ENCODE results near the gene DISC1. TPM values are rescaled to one million over a fixed set of nuclear protein-coding genes. Genes with fewer than 3 reads are reported as not detected.

Gene DISC1
- total RNA-seq, 3 donors from 2014 or later: 12.1 to 18.9 (median 12.4) TPM

GRCh38 chr1:231857609-231858135 lies 231.1 kb downstream of the DISC1 start:
- TF ChIP-seq POLR2A (IDR thresholded peaks at IDR 0.05): no peak
- TF ChIP-seq, protein P1, sequence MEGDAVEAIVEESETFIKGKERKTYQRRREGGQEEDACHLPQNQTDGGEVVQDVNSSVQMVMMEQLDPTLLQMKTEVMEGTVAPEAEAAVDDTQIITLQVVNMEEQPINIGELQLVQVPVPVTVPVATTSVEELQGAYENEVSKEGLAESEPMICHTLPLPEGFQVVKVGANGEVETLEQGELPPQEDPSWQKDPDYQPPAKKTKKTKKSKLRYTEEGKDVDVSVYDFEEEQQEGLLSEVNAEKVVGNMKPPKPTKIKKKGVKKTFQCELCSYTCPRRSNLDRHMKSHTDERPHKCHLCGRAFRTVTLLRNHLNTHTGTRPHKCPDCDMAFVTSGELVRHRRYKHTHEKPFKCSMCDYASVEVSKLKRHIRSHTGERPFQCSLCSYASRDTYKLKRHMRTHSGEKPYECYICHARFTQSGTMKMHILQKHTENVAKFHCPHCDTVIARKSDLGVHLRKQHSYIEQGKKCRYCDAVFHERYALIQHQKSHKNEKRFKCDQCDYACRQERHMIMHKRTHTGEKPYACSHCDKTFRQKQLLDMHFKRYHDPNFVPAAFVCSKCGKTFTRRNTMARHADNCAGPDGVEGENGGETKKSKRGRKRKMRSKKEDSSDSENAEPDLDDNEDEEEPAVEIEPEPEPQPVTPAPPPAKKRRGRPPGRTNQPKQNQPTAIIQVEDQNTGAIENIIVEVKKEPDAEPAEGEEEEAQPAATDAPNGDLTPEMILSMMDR (IDR thresholded peaks at IDR 0.05): no peak
- no peak for TF ChIP-seq POLR2AphosphoS5 (IDR thresholded peaks at IDR 0.05)
- Histone ChIP-seq H3K27me3 (no peaks in the 10 kb centered on the region), H3K4me3 (no peak overlapping the region), H3K36me3 (no peaks in the 10 kb centered on the region), H3K27ac (no peak overlapping the region), H3K9me3 (no peaks in the 10 kb centered on the region), H3K4me1 (no peaks in the 10 kb centered on the region)
- intact Hi-C loops (cut with DNase I; ENCODE audit: low total_unique reads): no loop called here
- no peak for DNase-seq (ENCODE audit: low spot score in 2 of 2)

GRCh38 chr1:231860221-231861088 lies 233.9 kb downstream of the DISC1 start:
- H3K9me3 ChIP-seq: no peaks in the 10 kb centered on the region
- DNase-seq (ENCODE audit: low spot score in 2 of 2): no peak
- TF ChIP-seq POLR2AphosphoS5 (IDR thresholded peaks at IDR 0.05) (no peak), POLR2A (IDR thresholded peaks at IDR 0.05) (no peak)
- TF ChIP-seq, protein P1 (IDR thresholded peaks at IDR 0.05): no peak
- no peaks in the 10 kb centered on the region for H3K36me3 ChIP-seq
- H3K4me1 ChIP-seq: no peaks in the 10 kb centered on the region
- H3K27me3 ChIP-seq: no peaks in the 10 kb centered on the region
- intact Hi-C loops (cut with DNase I; ENCODE audit: low total_unique reads): loop anchor here (10.0 kb wide), 1 partner anchor 774 kb away; the partner anchor contains the start of gene SIPA1L2
- H3K4me3 ChIP-seq: no peak overlapping the region
- H3K27ac ChIP-seq: no peak overlapping the region

- H3K4me1 ChIP-seq: no peaks in the 10 kb centered on the region
- no peaks in the 10 kb centered on the region for H3K36me3 ChIP-seq
- intact Hi-C loops (cut with DNase I; ENCODE audit: low total_unique reads): loop anchor here (10.0 kb wide), 1 partner anchor 773 kb away; the partner anchor contains the start of gene SIPA1L2
- no peak overlapping the region for H3K4me3 ChIP-seq
- H3K9me3 ChIP-seq: no peaks in the 10 kb centered on the region
- no peaks in the 10 kb centered on the region for H3K27me3 ChIP-seq
- no peak for TF ChIP-seq POLR2A (IDR thresholded peaks at IDR 0.05)
- no peak for DNase-seq (ENCODE audit: low spot score in 2 of 2)
- H3K27ac ChIP-seq: no peak overlapping the region
Measured at GRCh38 chr1:231861541-231862481, 235.2 kb downstream of the DISC1 start.

DNA sequence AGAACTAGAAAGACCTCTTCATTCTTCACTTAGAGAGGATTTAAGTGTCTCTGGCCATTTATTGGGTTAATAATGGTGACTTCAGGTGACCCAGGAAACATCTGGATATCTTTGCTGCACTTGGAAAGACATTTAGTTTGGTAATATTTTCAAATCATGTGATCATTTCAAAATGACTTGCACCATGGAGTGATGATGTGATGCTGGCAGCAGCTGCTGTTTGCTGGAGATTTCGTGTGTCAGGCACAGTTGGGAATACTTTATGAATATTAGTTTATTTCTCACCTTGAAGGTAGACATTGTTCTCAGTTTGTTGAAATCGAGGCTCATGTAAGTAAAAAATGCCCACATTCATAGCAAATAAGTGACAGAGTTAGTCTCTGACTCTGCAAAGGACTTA lies 236.0 kb downstream of the DISC1 start:
- no peaks in the 10 kb centered on the region for H3K4me1 ChIP-seq
- no peak for DNase-seq (ENCODE audit: low spot score in 2 of 2)
- H3K36me3 ChIP-seq: no peaks in the 10 kb centered on the region
- TF ChIP-seq POLR2AphosphoS5 (IDR thresholded peaks at IDR 0.05) (no peak), POLR2A (IDR thresholded peaks at IDR 0.05) (no peak)
- TF ChIP-seq, protein P1 (IDR thresholded peaks at IDR 0.05): no peak
- no peaks in the 10 kb centered on the region for H3K9me3 ChIP-seq
- intact Hi-C loops (cut with DNase I; ENCODE audit: low total_unique reads): loop anchor here (10.0 kb wide), 1 partner anchor 772 kb away; the partner anchor contains the start of gene SIPA1L2
- H3K4me3 ChIP-seq: no peak overlapping the region
- no peaks in the 10 kb centered on the region for H3K27me3 ChIP-seq
- no peak overlapping the region for H3K27ac ChIP-seq

- H3K27ac ChIP-seq: no peak overlapping the region
- no peaks in the 10 kb centered on the region for H3K4me1 ChIP-seq
- TF ChIP-seq POLR2AphosphoS5 (IDR thresholded peaks at IDR 0.05): no peak
- no peak for TF ChIP-seq POLR2A (IDR thresholded peaks at IDR 0.05)
- TF ChIP-seq, protein P1 (IDR thresholded peaks at IDR 0.05): no peak
- intact Hi-C loops (cut with DNase I; ENCODE audit: low total_unique reads): loop anchor here (10.0 kb wide), 1 partner anchor 769 kb away; the partner anchor contains the start of gene SIPA1L2
- no peaks in the 10 kb centered on the region for H3K27me3 ChIP-seq
- no peaks in the 10 kb centered on the region for H3K9me3 ChIP-seq
- H3K36me3 ChIP-seq: no peaks in the 10 kb centered on the region
- no peak overlapping the region for H3K4me3 ChIP-seq
- no peak for DNase-seq (ENCODE audit: low spot score in 2 of 2)
Measured at GRCh38 chr1:231865331-231865730, 238.7 kb downstream of the DISC1 start.
